ENCODE data around the gene NKPD1.

Gene NKPD1

GRCh38 chr19:45178262-45179071, 17.7 kb upstream of the NKPD1 start, which contains the start of gene BLOC1S3:
Gene BLOC1S3, plus strand, starts transcription at chr19:45178784. Its CDS starts 513 bp downstream, at chr19:45179297.
- H3K4me3 ChIP-seq (replicated peaks; ENCODE audit: low read depth, low read length): peak within 1 kb of the TSS; percentile 93
- DNase-seq (ENCODE audit: extremely low read depth, insufficient read length): peak; percentile 99
- H3K27me3 ChIP-seq (replicated peaks; ENCODE audit: control insufficient read depth, insufficient read depth, low read length): no peaks in the 10 kb centered on the region
- TF ChIP-seq, protein P1, sequence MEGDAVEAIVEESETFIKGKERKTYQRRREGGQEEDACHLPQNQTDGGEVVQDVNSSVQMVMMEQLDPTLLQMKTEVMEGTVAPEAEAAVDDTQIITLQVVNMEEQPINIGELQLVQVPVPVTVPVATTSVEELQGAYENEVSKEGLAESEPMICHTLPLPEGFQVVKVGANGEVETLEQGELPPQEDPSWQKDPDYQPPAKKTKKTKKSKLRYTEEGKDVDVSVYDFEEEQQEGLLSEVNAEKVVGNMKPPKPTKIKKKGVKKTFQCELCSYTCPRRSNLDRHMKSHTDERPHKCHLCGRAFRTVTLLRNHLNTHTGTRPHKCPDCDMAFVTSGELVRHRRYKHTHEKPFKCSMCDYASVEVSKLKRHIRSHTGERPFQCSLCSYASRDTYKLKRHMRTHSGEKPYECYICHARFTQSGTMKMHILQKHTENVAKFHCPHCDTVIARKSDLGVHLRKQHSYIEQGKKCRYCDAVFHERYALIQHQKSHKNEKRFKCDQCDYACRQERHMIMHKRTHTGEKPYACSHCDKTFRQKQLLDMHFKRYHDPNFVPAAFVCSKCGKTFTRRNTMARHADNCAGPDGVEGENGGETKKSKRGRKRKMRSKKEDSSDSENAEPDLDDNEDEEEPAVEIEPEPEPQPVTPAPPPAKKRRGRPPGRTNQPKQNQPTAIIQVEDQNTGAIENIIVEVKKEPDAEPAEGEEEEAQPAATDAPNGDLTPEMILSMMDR (IDR thresholded peaks at IDR 0.05; ENCODE audit: insufficient read depth, low read length, poor library complexity, severe bottlenecking): peak; percentile 44
- no peaks in the 10 kb centered on the region; the same call in none of the 2 replicates for H3K36me3 ChIP-seq (ENCODE audit: control insufficient read depth, insufficient read depth, low read length)

GRCh38 chr19:45177817-45178261, 17.1 kb upstream of the NKPD1 start, which contains the start of gene TRAPPC6A:
Gene TRAPPC6A, minus strand, starts transcription at chr19:45178237. Its CDS starts 19 bp downstream, at chr19:45178218.
- TF ChIP-seq, protein P1 (IDR thresholded peaks at IDR 0.05; ENCODE audit: insufficient read depth, low read length, poor library complexity, severe bottlenecking): no peak
- DNase-seq (ENCODE audit: extremely low read depth, insufficient read length): no peak
- H3K27me3 ChIP-seq (replicated peaks; ENCODE audit: control insufficient read depth, insufficient read depth, low read length): no peaks in the 10 kb centered on the region
- H3K4me3 ChIP-seq (replicated peaks; ENCODE audit: low read depth, low read length): peak within 1 kb of the TSS; percentile 93
- no peaks in the 10 kb centered on the region; the same call in none of the 2 replicates for H3K36me3 ChIP-seq (ENCODE audit: control insufficient read depth, insufficient read depth, low read length)

GRCh38 chr19:45175515-45176345, 14.9 kb upstream of the NKPD1 start:
- Histone ChIP-seq H3K36me3 (ENCODE audit: control insufficient read depth, insufficient read depth, low read length) (no peaks in the 10 kb centered on the region; the same call in 1 of the 2 replicates), H3K27me3 (replicated peaks; ENCODE audit: control insufficient read depth, insufficient read depth, low read length) (no peaks in the 10 kb centered on the region), H3K4me3 (replicated peaks; ENCODE audit: low read depth, low read length) (no peak overlapping the region)
- no peak for DNase-seq (ENCODE audit: extremely low read depth, insufficient read length)
- TF ChIP-seq, protein P1 (IDR thresholded peaks at IDR 0.05; ENCODE audit: insufficient read depth, low read length, poor library complexity, severe bottlenecking): no peak

GRCh38 chr19:45173816-45174215, 13.0 kb upstream of the NKPD1 start:
- Histone ChIP-seq H3K27me3 (replicated peaks; ENCODE audit: control insufficient read depth, insufficient read depth, low read length) (no peaks in the 10 kb centered on the region), H3K36me3 (ENCODE audit: control insufficient read depth, insufficient read depth, low read length) (peaks cover 4% of the 10 kb centered on the region), H3K4me3 (replicated peaks; ENCODE audit: low read depth, low read length) (no peak overlapping the region)
- TF ChIP-seq, protein P1 (IDR thresholded peaks at IDR 0.05; ENCODE audit: insufficient read depth, low read length, poor library complexity, severe bottlenecking): no peak
- no peak for DNase-seq (ENCODE audit: extremely low read depth, insufficient read length)

GRCh38 chr19:45172611-45173208, 11.9 kb upstream of the NKPD1 start:
- no peaks in the 10 kb centered on the region for H3K27me3 ChIP-seq (replicated peaks; ENCODE audit: control insufficient read depth, insufficient read depth, low read length)
- DNase-seq (ENCODE audit: extremely low read depth, insufficient read length): no peak
- TF ChIP-seq, protein P1 (IDR thresholded peaks at IDR 0.05; ENCODE audit: insufficient read depth, low read length, poor library complexity, severe bottlenecking): no peak
- H3K36me3 ChIP-seq (ENCODE audit: control insufficient read depth, insufficient read depth, low read length): peaks cover 5% of the 10 kb centered on the region
- H3K4me3 ChIP-seq (replicated peaks; ENCODE audit: low read depth, low read length): no peak overlapping the region

All from GM06990 (cell line).